Ishikawa (cell line): ENCODE measurements around the gene SPINK5.

Experiments
- CEBPB ChIP-seq: IDR thresholded peaks from 2 replicates; pipeline ENCODE4 v1.6.1; 2012
- NFIC ChIP-seq: IDR thresholded peaks from 2 replicates; pipeline ENCODE4 v1.6.1; 2012
- YY1 ChIP-seq: IDR thresholded peaks from 2 replicates; pipeline ENCODE4 v1.6.1; 2012; ENCODE audit warnings: low read depth
- TF ChIP-seq, protein P1 (sequence below): IDR thresholded peaks from 2 replicates; pipeline ENCODE4 v1.6.1; 2012
- TF ChIP-seq, protein P2 (sequence below): IDR thresholded peaks from 2 replicates; pipeline ENCODE4 v1.6.1; 2012

DNA sequence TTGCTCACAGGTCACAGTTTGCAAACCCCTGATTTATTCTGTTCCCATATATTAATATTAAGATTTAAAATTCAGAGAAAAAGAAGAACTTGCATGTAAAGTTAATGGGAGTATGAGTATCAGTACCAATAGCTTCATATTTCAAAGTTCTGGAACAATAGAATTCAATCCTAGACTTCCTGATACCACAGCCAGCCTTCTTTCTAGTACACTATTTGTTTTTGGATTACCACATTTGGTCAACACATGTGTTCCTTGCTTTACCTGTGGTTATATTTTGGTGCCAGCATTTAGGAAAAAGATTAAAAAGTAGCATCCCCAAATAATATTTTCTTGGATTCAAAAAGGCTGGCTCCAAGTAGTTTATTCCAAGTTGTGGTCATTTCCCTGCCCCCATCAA, 49.5 kb downstream of the SPINK5 start:
- no peak for TF ChIP-seq CEBPB
- no peak for TF ChIP-seq NFIC
- TF ChIP-seq, protein P1, sequence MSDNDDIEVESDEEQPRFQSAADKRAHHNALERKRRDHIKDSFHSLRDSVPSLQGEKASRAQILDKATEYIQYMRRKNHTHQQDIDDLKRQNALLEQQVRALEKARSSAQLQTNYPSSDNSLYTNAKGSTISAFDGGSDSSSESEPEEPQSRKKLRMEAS, result no peak
- TF ChIP-seq, protein P2, sequence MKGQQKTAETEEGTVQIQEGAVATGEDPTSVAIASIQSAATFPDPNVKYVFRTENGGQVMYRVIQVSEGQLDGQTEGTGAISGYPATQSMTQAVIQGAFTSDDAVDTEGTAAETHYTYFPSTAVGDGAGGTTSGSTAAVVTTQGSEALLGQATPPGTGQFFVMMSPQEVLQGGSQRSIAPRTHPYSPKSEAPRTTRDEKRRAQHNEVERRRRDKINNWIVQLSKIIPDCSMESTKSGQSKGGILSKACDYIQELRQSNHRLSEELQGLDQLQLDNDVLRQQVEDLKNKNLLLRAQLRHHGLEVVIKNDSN, result no peak
- TF ChIP-seq YY1, result no peak
